AML-193 (cell line): ENCODE measurements around the gene SPATA17.
A peak's percentile ranks its signal among the peaks of the same experiment; 100 is the strongest.
"Not testable (repeated sequence)": the region's sequence is repeated elsewhere in the genome, so short reads cannot be mapped to it uniquely, and the experiment has no call there.

Experiments
- DNase-seq, 2 experiments: peaks; one replicate each; lab custom pipeline; 2025; lab: John Stamatoyannopoulos, UW

The SPATA17 gene

GRCh38 chr1:217630711-217631591, at the start of gene SPATA17, which contains the start of gene GPATCH2:
Gene SPATA17 (plus strand): TSS chr1:217631344. CDS start chr1:217631379, 35 bp downstream.
Gene GPATCH2 (minus strand): TSS chr1:217631090. CDS start chr1:217630971, 119 bp downstream.
- DNase-seq, result peak; percentile 85 to 91

GRCh38 chr1:217584286-217584811, 46.8 kb upstream of the SPATA17 start:
- not testable (repeated sequence) for DNase-seq

- peak; percentile 26 to 40 for DNase-seq
Measured at GRCh38 chr1:217585577-217585976, 45.6 kb upstream of the SPATA17 start.

GRCh38 chr1:217586586-217586985, 44.6 kb upstream of the SPATA17 start:
- no peak for DNase-seq

GRCh38 chr1:217590598-217590997, 40.5 kb upstream of the SPATA17 start:
- no peak for DNase-seq

- DNase-seq, result no peak
Measured at GRCh38 chr1:217599154-217599553, 32.0 kb upstream of the SPATA17 start.

- no peak for DNase-seq
Measured at GRCh38 chr1:217602380-217602779, 28.8 kb upstream of the SPATA17 start.

GRCh38 chr1:217605390-217605789, 25.8 kb upstream of the SPATA17 start:
- DNase-seq, result no peak

- DNase-seq, result no peak
Measured at GRCh38 chr1:217614200-217614712, 16.9 kb upstream of the SPATA17 start.

- DNase-seq, result peak in 1 of 2 experiments; percentile 40
Measured at GRCh38 chr1:217617126-217617525, 14.0 kb upstream of the SPATA17 start.

GRCh38 chr1:217620814-217621213, 10.3 kb upstream of the SPATA17 start:
- DNase-seq, result no peak

- DNase-seq, result no peak
Measured at GRCh38 chr1:217622042-217622441, 9.1 kb upstream of the SPATA17 start.

GRCh38 chr1:217626321-217626720, 4.8 kb upstream of the SPATA17 start:
- DNase-seq, result no peak

- no peak for DNase-seq
Measured at GRCh38 chr1:217627431-217627830, 3.7 kb upstream of the SPATA17 start.

GRCh38 chr1:217642455-217642854, 11.3 kb downstream of the SPATA17 start:
- DNase-seq, result no peak

- no peak for DNase-seq
Measured at GRCh38 chr1:217647791-217648190, 16.6 kb downstream of the SPATA17 start.

- DNase-seq, result no peak
Measured at GRCh38 chr1:217650674-217651073, 19.5 kb downstream of the SPATA17 start.

- DNase-seq, result peak in 1 of 2 experiments; percentile 19
Measured at GRCh38 chr1:217660353-217661062, 29.4 kb downstream of the SPATA17 start.

- DNase-seq, result no peak
Measured at GRCh38 chr1:217661407-217661806, 30.3 kb downstream of the SPATA17 start.

- DNase-seq, result no peak
Measured at GRCh38 chr1:217668351-217668940, 37.3 kb downstream of the SPATA17 start.

GRCh38 chr1:217673387-217673786, 42.2 kb downstream of the SPATA17 start:
- DNase-seq, result no peak
